GM23248 (cell line): ENCODE data around the gene MAP3K20.
"Not testable (repeated sequence)": the region's sequence is repeated elsewhere in the genome, so short reads cannot be mapped to it uniquely, and the experiment has no call there.

Experiments used
- EZH2 ChIP-seq: fragments of 200-600 bp; sonication (generic); IDR thresholded peaks from 2 replicates; pipeline ENCODE4 v1.6.1; 2018; ENCODE audit warnings: antibody characterized with exemption, mild to moderate bottlenecking; ENCODE audit not compliant: insufficient read depth, poor library complexity, severe bottlenecking
- EZH2phosphoT487 ChIP-seq: fragments of 200-600 bp; sonication (generic); IDR thresholded peaks from 2 replicates; pipeline ENCODE4 v1.6.1; 2018; ENCODE audit warnings: antibody characterized with exemption, moderate library complexity, mild to moderate bottlenecking, low read depth; ENCODE audit not compliant: insufficient read depth

- not testable (repeated sequence) for TF ChIP-seq EZH2, EZH2phosphoT487
Observed at GRCh38 chr2:173207124-173207523, 131.5 kb downstream of the MAP3K20 start.
